Measurements from ENCODE around the gene TUBB4B.

TUBB4B gene

DNA sequence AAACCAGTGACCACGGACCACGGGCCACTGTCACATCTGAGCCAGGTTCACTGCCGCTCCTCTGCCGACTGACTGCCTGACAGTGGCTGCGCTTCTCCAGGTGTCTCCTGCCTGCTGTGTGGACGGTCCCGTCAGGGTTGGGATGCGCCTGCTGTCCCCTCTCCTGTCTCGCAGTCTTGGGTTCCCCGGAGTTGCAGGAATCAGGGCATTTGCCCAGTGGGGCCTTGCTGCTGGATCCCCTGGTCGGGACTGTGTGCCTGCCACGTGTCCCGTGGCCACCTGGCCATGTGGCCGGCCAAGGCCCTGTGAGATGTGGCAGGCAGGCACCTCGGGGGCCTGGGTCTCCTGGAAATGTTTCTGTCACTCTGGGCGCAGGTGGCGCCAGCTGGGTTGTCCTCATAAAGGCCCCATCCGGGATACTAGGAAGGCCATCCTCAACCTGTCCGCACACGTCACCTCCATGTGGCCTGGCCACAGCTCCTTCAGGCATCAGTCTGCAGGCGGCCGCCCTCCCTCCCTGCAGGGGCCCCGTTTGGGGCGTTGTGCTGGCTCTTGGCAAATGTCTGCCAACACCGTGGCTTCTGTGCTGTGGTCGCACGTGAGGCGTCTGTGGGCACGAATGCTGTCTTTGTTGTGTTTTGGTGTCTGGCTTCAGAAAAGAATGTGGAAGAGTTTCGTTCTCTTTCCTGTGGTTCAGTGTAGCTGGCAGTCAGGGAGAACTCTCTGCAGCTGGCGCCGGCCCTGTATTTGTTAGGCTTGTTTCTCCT, 30.0 kb downstream of the TUBB4B start:
- DNase-seq (ENCODE audit: low spot score): no peak

DNA sequence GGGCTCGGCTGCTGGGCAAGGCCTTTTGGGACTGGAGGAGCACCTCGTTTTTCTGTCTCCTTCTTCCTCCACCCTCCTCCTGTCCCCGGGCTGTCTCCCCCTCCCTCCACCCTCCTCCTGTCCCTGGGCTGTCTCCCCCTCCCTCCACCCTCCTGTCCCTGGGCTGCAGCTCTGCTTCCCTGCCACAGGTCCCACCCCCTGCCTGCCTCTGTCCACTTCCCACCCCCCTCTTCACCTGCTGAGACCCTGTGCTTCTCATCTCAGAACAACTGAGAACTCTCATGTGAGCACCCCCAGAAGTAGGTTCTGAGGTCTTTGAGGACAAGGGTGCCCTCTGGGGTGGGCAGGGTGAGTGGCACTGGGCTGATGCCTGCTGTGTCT, 30.6 kb downstream of the TUBB4B start:
- no peak for DNase-seq (ENCODE audit: low spot score)

DNA sequence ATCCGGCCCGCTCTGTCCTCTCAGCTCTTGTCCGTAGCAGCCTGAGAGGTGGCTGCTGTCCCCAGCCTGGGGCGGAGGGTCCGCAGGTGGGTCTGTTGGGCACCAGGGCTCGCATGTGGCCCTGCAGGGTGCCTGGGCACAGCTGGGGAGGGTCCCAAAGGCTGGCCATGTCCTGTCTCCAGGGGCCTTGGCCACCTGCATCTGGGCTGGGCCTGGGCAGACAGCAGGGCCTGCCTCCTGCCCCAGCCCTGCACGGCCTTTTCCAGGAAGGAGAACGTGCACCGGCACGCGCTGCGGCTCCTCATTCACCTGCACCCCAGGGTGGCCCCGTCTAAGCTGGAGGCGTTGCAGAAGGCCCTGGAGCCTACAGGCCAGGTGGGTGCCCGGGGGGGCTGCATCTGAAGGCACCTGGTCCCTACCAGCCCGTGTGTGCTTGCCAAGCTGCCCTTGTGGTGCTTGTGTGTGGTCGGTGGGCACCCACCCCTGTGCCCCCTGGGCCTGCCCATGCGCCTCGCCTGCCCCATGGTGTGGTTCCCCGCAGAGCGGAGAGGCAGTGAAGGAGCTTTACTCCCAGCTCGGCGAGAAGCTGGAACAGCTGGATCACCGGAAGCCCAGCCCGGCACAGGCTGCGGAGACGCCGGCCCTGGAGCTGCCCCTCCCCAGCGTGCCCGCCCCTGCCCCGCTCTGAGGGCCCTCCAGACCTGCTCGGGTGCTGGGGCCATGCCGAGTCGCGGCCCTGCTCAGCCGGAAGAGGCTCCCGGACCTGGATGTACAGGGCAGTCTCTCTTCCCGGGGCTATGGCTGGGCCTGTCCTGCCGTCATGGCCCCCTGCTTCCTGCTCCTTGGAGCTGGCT, 31.4 kb downstream of the TUBB4B start:
- DNase-seq (ENCODE audit: low spot score): no peak

DNA sequence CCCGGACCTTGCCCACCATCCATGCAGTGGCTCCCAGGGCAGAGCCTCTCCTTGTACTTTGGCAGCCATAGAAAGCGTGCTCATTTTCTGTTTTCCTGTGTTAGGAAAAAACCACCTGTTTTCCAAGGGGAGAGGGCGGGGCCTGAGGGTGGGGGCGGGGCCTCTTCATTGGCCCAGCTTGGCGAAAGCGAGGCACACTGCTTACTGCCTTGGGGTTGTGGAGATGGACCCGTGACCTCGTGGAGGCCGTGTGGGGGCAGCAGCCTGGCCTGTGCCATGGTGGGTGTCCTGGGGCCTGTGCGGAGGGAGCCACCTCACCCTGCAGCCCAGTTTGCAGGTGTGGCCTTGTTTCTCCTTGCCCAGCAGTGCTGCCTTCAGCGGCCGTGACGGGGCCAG, 32.0 kb downstream of the TUBB4B start:
- no peak for DNase-seq (ENCODE audit: low spot score)

DNA sequence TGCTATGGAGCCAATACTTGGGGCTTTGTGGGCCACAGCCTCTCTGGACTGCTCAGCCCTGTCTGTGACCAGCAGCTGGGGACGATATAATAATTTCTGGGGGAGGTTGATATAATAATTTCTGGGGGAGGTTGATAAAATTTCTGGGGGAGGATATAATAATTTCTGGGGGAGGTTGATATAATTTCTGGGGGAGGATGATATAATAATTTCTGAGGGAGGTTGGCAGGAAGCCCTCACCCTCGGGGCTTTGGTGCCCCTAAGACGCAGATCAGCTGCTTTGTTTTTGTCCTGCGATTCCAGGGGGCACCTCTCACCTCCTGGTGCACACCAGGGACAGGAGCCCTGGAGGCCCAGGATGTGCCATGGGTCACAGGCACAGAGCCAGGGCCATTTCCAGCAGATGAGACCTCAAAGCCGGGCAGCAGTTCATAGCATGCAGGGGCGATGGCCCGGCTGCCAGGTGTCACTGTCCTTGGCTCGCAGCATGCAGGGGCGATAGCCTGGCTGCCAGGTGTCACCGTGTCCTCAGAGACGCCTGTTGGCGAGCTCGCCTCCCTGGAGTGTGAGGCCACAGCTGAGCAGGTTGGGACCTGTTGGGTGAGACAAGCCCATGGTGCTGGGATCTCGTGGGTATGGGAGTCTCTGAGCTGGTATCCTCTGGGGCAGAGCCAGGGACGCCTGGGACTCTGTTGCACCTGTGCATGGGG, 32.7 kb downstream of the TUBB4B start:
- DNase-seq (ENCODE audit: low spot score): no peak

DNA sequence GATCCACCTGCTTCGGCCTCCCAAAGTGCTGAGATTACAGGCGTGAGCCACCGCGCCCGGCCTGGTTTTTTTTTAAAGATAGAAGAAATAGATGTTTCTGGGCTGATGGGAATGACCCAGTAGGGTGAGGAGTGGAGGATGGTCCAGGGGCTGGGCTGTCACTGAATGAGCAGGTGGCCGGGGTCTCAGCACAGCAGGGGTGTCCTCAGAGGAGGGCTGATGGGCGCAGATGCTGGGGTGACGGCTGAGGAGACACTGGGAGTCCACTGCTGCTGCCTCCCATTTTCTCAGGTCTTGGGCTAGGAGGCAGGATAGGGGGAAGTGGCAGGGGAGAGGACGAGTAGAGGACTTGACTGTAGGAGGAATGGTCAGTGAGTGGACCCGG, 34.1 kb downstream of the TUBB4B start:
- no peak for DNase-seq (ENCODE audit: low spot score)

DNA sequence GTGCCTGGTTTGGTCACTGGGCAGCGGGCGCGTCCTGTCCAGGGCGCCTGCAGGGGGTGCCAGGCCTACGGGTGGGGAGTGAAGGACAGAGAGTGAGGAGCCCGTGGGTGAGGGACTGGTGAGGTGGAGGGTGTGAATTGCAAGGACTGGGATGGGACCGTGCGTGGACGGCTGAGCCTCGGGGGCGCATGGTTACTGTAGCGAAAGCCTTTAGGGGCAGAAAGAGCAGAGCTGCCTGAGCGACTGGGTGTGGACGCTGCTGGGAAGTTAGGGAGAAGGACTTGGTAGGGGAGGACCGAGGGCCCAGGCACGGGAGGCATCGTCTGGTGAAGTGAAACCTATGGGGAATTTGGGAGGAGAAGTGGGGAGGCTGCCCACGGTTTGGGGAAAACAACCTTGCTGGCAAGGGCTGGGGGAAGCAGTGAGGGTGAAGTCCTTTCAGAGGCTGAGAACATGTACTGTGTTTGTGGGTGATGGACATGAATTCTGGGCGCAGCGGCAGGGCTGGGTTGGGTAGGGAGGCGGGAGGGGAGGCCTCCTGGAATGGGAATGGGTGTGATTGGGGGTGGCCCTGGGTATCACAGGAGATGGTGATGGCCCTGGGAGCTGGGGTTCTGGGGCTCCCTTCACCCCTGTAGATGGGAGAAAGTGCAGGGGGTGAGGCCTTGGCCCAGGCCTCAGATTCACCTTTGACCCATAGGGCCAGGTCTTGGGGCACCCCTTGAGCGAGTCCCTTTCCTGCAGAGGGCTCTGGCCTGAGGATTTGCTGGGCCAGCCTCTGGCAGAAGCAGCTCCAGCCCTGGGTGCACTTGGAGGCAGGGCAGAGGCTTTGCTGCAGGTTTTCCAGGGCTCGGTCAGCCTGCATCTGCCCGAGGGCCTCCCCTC, 34.7 kb downstream of the TUBB4B start:
- no peak for DNase-seq (ENCODE audit: low spot score)

DNA sequence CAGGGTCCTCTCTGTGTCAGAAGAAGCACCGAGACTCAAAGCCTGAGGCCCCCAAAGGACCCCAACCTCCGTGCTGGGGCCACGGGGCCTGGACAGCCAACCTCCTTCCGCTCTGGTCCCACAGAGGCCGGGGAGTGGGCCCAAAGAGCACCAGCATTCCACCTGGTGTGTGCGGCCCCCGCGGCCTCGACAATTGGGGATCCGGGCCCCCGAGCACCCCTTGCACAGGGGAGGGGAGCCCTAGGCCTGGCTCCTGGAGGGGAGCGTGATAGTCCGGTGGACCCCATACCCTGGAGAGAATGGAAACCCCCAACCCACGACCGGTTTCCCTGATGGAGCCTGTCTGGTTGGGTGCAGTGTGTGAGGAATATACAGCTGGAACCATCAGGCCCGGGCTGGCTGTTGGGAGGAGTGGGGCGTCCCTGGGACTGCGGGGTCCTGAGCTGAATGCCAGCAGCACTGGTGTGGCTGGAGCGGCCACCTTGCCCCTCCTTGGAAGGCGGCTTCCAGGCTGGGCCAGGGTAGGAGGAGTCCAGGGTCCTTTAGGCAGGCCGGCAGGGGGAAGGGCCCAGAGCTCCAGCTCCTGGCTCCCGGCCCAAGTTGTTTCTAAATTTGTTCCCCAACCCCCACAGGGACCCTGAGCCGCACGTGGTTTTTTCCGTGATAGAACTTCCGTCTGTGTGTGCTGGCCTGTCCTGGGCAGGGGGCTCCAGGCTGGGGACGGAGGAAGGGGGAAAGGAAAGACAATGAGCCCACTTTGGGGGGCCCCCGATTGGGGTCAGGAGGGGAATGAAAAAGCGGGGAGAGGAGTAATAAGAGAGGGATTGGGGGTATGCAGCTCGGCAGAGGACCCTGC, 35.6 kb downstream of the TUBB4B start:
- peak; percentile 80 for DNase-seq (ENCODE audit: low spot score)

DNA sequence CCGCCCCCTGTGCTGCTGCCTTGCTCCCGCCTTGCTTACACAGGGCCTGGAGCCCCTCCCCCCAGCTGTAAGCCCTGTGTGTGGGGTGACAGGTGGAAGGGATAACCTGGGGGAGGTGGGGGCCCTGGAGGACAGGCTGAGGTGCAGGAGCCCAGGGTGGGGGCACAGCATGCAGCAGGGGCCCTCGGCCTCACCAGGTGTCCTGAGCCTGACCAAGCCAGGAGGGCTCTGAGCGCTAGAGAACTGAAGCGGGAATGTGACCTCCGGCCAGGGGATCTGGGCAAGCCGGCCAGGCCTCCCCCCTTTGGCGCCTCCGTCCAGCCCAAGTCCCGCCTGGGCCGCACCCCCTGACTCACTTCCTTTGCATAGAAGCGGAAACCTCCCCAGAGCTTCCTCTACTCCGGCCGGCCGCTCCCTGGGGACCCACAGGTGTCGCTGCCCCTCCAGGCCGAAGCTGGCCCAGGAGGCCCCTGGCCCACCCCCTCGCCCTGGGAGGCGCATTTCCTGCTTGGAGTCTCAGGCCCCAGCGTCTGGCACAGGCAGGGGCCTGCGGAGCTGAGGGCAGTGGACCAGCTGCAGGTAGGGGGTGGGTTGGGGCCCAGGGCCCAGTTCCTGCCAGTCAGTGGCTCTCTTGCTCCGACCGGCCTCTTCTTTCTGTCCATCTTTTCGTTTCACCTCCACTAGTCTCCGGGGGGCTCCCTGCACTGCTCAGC, 36.4 kb downstream of the TUBB4B start, which contains the start of gene TOR4A:
Gene TOR4A (plus strand): TSS at position 398 of the 713 bp plus-strand sequence. CDS start 964 bp downstream, outside the sequence.
- peak; percentile 93 for DNase-seq (ENCODE audit: low spot score)

DNA sequence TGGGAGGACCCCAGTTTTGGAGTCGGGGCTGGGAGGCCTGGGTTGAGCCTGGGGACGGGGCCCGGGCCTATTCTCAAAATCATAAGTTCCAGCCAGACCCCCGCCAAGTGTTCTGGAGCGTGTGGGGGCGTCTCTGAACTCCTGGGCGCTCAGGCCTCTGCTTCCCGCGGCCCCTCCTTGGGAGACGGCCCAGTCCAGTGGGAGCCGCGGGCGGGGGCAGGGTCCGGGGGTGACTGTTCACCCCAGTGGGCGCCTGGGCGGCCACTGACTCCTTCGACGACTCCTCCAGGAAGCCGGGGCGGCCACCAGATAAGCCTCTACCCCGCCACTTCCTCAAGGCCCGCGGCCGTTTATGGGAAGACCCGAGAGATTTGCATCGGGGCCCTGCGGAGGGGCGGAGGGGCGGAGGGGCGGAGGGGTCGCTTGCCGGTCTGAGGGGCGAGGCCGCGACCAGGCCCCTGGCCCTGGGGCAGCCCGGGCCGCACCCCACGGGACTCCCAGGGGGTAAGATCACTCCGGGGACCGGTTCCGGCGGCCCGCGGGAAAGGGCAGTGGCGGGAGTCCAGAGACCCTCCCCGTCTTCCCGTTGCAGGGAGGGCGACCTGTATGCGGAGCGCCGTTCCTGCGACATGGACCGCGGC, 37.1 kb downstream of the TUBB4B start:
- DNase-seq (ENCODE audit: low spot score): no peak

DNA sequence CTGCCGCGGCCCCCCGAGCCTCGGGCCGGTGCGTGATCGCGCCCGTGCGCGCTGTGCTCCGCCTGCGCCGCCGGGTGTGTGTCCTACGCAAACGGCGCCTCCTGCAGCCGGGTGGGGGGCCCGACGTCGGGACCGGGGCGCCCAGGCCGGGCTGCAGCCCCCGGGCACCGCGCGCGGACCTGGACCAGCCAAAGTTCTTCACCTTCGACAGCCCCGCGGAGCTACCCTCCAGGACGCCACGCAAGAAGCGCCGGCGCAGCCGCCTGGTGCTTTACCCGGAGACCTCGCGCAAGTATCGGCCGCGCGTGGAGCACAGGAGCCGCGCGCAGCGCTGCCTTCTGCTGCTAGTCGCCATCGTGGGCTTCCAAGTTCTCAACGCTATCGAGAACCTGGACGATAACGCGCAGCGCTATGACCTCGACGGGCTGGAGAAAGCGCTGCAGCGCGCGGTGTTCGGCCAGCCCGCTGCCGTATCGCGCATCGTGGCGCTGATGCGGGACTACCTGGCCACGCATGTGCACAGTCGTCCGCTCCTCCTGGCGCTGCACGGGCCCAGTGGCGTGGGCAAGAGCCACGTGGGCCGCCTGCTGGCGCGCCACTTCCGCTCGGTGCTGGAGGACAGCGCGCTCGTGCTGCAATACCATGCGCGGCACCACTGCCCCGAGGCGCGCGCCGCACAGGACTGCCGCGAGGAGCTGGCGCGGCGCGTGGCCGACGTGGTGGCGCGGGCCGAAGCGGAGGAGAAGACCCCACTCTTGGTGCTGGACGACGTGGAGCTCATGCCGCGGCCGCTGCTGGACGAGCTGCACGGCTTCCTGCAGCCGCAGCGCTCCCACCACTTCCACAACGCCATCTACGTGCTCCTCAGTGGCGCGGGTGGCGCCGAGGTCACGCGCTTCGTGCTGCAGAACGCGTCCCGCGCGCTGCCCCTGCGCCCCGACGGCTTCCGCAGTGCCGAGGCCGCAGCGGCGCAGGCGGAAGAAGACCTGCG, 37.9 kb downstream of the TUBB4B start:
- DNase-seq (ENCODE audit: low spot score): no peak

DNA sequence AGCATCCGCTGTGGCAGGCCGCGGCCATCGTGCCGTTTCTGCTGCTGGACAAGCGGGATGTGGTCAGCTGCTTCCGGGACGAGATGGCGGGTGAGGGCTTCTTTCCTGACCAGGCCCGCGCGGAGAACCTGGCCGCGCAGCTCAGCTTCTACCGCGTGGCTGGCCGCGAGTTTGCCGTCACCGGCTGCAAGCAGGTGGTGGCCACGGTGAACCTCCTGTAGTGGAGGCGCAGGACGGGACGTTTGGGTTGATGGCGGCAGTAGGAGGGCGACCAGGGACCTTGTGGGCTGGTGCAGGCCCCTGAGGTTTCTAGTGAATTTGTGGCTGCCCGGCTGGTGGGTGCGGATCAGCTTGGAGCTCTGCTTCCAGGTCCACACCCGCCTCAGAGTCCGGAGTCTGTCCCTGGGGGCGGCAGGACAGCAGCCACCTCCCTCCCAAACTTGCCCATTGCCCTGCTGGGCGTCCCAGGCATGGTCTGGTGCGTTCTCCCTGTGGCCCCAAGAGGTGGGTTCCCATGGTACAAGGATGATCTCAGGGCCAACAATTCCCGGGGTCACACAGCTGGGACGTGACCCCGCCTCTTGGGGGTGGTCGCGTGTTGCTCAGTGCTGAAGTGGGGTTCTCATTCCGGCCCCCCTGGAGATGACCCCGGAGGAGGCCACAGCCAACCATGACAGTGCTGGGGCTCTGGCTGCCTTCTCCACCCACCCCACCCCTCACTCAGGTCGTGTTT, 38.8 kb downstream of the TUBB4B start:
- DNase-seq (ENCODE audit: low spot score): no peak

DNA sequence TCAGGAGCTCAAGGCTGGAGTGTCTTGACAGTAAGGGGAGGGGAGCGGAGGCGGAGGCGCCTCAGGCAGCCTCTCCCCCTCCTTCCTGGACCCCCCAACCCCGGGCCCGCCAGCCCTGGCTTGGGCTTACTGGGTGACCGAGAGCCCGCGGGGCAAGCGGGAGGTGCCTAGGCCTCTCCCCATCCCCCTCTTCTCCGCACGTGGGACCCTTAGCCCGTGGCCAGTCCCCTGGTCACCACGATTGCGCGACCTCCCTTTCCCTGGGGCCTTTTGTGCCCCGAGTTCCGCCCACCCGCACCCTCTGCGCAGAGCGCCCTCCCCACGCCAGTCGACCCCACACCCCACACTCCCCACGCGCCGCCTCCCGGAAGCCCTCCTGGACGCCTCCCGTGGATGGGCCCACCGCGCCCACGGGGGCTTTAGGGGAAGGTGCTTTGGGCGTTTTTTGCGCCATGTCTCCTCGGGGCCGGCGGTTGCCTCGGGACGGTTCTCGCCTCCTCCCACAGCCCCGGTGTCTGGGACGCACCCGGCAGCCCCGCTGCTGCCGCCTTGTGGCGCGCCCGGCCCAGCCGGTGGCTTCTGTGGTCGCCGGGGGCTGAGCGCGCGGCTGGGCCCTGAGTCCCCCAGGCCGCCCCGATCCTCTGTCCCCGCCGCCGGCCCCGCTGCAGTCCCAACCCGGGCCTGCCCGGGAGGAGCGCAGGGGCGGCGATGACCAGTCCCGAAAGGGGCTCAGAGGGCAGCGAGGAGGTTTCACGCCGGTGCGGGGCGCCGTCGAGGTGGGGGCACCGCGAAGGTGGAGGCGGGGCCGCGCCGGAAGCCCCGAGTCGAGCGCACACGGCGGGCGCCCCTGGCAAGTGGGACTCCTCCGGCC, 39.6 kb downstream of the TUBB4B start:
- DNase-seq (ENCODE audit: low spot score): peak; percentile 71

DNA sequence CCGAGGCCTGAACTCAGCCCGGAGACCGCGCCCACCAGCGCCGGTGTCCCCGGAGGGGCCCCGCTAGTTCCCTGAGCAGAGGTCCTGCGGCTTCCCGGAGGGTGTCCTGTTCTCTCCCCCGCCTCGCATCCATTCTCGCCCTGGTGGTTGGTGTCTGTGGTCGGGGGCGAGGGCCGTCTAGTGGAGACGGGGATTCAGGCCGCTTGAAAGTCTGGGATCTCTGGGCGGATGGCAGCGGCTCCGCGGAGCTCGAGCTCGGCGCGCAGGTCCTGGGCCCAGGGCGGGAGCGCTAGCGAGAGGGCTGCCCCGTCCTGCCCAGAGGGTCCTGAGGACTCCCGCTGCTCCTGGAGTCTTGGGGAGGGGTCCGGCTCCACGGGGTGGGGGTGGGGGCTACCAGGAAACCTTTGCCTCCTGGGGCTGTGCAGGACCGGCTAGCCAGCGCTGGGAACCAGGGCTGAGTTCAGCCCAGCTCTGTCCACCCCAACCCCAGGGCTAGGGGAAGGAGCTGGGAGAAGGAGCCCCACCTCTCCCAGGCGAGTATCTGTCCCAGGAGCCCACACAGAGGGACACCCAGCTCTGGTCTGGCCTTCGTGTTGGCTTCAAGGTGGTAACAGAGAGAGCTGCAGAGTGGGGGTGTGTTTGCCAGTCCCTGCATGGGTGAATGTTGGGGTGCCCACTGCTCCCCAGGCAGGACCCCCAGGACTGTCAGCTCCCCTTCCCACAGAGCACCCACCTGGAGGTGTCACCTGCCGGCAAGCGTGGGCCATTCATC, 40.4 kb downstream of the TUBB4B start:
- no peak for DNase-seq (ENCODE audit: low spot score)

DNA sequence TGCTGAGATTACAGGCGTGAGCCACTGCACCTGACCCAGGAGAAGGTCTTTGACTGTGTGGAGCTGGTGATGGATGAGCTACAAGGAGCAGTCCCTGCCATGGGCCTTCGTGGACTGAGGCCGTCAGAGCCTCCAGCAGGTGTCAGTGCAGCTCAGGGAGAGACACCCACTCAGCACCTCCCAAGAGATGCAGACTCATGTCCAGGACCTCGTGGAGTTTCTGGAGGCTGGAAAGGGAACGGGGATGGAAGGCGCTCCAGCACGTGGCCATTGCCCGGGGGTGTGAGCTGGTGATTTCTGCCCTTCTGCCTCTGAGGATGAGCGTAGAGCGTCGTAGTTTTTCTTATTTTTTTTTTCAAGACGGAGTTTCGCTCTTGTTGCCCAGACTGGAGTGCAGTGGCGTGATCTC, 45.9 kb downstream of the TUBB4B start:
- peak; percentile 67 for DNase-seq (ENCODE audit: low spot score)

DNA sequence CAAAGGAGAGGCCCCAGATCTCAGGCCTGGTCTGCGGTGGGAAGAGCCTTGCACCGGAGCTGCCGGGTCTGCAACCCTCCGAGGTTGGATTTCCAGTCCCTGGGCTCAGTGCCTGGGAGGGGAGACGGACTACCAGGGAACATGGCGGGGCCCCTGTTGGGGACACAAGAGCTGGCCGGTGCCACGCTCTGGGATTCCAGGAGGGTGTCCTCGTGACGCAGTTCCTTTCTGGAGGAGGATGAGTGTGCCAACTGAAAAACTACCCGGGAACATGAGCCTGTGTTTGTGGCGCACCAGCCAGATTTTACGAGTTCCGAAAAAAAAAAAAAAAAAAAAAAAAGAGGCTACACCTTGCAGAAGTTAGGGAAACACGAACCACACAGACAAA, 52.0 kb downstream of the TUBB4B start:
- DNase-seq (ENCODE audit: low spot score): no peak
